ENCODE results near the gene ACTN4. TPM values are rescaled to one million over a fixed set of nuclear protein-coding genes. Genes with fewer than 3 reads are reported as not detected.
"Not testable (repeated sequence)": the region's sequence is repeated elsewhere in the genome, so short reads cannot be mapped to it uniquely, and the experiment has no call there.

The ACTN4 gene
- total RNA-seq, 5 donors from 2014 or later (not counting 1 experiment from before 2014, with no cell fraction given), result 100.0 to 201 (median 175) TPM

DNA sequence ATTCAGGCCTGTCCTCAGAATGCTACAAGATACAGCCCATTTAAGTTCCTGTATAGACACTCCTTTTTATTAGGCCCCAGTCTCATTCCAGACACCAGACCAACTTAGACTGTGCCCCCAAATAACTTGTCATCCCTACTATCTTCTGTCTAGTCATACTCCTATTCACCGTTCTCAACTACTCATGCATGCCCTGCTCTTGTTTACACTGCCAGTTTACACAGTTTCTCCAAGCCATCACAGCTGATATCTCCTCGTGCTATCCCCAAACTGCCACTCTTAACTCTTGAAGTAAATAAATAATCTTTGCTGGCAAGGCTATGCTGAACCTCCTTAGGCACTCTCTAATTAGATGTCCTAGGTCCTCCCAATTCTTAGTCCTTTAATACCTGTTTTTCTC lies 106.7 kb downstream of the ACTN4 start:
- H3K27me3 Mint-ChIP-seq; H3K4me1 ChIP-seq (ENCODE audit: control insufficient read depth in 1 of 2, extremely low read depth in 1 of 2, insufficient read depth in 2 of 2, low read length in 2 of 2); H3K27ac ChIP-seq (ENCODE audit: low read length); POLR2A ChIA-PET; H3K36me3 ChIP-seq (ENCODE audit: control insufficient read depth in 2 of 2, extremely low read depth in 1 of 2, insufficient read depth in 1 of 2, low read length in 1 of 2); H3K27ac Mint-ChIP-seq; H3K27me3 ChIP-seq (replicated peaks in 1 of 2; ENCODE audit: control insufficient read depth in 2 of 2, extremely low read depth in 1 of 2, insufficient read depth in 2 of 2, low read length in 1 of 2); H3K4me3 Mint-ChIP-seq; ATAC-seq (replicated peaks in 1 of 4); H3K4me3 ChIP-seq (ENCODE audit: control insufficient read depth in 1 of 2, extremely low read depth in 1 of 2, low read length in 1 of 2); H3K9me3 ChIP-seq; H3K36me3 Mint-ChIP-seq; CTCF ChIA-PET; H3K4me1 Mint-ChIP-seq; H3K9me3 Mint-ChIP-seq; DNase-seq: not testable (repeated sequence)
- WGBS (ENCODE audit: insufficient coverage), result no CpG with 5 or more reads among the region's 2 CpGs

DNA sequence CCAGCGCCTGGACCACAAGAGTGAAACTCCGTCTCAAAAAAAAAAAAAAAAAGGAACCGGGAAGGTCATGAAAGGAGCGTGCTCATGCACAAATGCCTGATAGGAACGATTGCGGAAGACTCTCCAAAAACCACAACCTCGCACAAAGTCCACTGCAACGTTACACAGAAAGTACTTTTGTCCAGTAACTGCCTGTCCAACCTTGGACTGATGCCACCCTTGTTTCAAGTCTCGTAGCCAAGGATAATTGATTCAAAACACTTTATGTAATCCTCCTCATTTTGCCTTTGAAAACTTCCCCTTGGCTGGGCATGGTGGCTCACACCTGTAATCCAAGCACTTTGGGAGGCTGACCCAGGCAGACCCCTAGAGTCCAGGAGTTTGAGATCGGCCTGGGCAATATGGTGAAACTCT lies 112.1 kb downstream of the ACTN4 start:
- WGBS (ENCODE audit: insufficient coverage), result 92% methylated on average over 7 of the region's 10 CpGs
- Mint-ChIP-seq H3K36me3 (no peaks in the 10 kb centered on the region), H3K4me3 (no peak overlapping the region), H3K4me1 (peaks cover 0 to 2% (median 0%) of the 10 kb centered on the region in 3 donors), H3K27me3 (no peaks in the 10 kb centered on the region), H3K27ac (no peak overlapping the region), H3K9me3 (peaks cover 0 to 2% (median 0%) of the 10 kb centered on the region in 3 donors)
- DNase-seq (no peak), ATAC-seq (replicated peaks in 1 of 4) (no peak)
- no peaks in the 10 kb centered on the region for H3K36me3 ChIP-seq (ENCODE audit: control insufficient read depth in 2 of 2, extremely low read depth in 1 of 2, insufficient read depth in 1 of 2, low read length in 1 of 2)
- no peaks in the 10 kb centered on the region for H3K27me3 ChIP-seq (replicated peaks in 1 of 2; ENCODE audit: control insufficient read depth in 2 of 2, extremely low read depth in 1 of 2, insufficient read depth in 2 of 2, low read length in 1 of 2)
- H3K9me3 ChIP-seq, result no peaks in the 10 kb centered on the region
- ChIA-PET POLR2A (no interaction called here), CTCF (no interaction called here)
- H3K4me3 ChIP-seq (ENCODE audit: control insufficient read depth in 1 of 2, extremely low read depth in 1 of 2, low read length in 1 of 2), result no peak overlapping the region
- no peaks in the 10 kb centered on the region for H3K4me1 ChIP-seq (ENCODE audit: control insufficient read depth in 1 of 2, extremely low read depth in 1 of 2, insufficient read depth in 2 of 2, low read length in 2 of 2)
- H3K27ac ChIP-seq (ENCODE audit: low read length), result no peak overlapping the region

- H3K4me1 Mint-ChIP-seq; H3K4me1 ChIP-seq (ENCODE audit: control insufficient read depth in 1 of 2, extremely low read depth in 1 of 2, insufficient read depth in 2 of 2, low read length in 2 of 2); H3K27me3 Mint-ChIP-seq; DNase-seq; H3K4me3 Mint-ChIP-seq; H3K36me3 ChIP-seq (ENCODE audit: control insufficient read depth in 2 of 2, extremely low read depth in 1 of 2, insufficient read depth in 1 of 2, low read length in 1 of 2); H3K9me3 Mint-ChIP-seq; H3K27ac Mint-ChIP-seq; H3K36me3 Mint-ChIP-seq; H3K9me3 ChIP-seq; H3K4me3 ChIP-seq (ENCODE audit: control insufficient read depth in 1 of 2, extremely low read depth in 1 of 2, low read length in 1 of 2); H3K27ac ChIP-seq (ENCODE audit: low read length); ATAC-seq (replicated peaks in 1 of 4); H3K27me3 ChIP-seq (replicated peaks in 1 of 2; ENCODE audit: control insufficient read depth in 2 of 2, extremely low read depth in 1 of 2, insufficient read depth in 2 of 2, low read length in 1 of 2): not testable (repeated sequence)
- ChIA-PET POLR2A (interaction anchor here in 1 of 2 donors (0.6 kb wide), 1 partner anchor 221 kb away, joined by 4 read pairs; no protein-coding TSS in a partner anchor), CTCF (interaction anchor here in 1 of 2 donors (0.7 to 0.8 kb wide), 2 partner anchors 127 to 366 kb away, joined by 3 read pairs; no protein-coding TSS in a partner anchor)
- WGBS (ENCODE audit: insufficient coverage), result 60% methylated on average over 1 of the region's 6 CpGs
These were observed 113.5 kb downstream of the ACTN4 start for GRCh38 chr19:38760805-38761517.

DNA sequence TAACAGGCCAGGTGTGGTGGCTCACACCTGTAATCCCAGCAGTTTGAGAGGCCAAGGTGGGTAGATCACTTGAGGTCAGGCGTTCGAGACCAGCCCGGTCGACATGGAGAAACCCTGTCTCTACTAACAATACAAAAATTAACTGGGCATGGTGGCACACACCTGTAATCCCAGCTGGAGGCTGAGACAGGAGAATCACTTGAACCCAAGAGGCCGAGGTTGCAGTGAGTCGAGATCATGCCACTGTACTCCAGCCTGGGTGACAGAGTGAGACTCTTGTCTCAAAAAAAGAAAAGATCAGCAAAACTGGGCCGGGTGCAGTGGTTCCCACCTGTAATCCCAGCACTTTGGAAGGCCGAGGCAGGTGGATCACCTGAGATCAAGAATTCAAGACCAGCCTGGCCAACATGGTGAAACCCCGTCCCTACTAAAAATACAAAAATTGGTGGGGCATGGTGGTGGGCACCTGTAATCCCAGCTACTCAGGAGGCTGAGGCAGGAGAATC lies 114.5 kb downstream of the ACTN4 start:
- not testable (repeated sequence) for H3K4me3 ChIP-seq (ENCODE audit: control insufficient read depth in 1 of 2, extremely low read depth in 1 of 2, low read length in 1 of 2); H3K36me3 Mint-ChIP-seq; H3K4me1 Mint-ChIP-seq; DNase-seq; H3K4me3 Mint-ChIP-seq; H3K9me3 Mint-ChIP-seq; ATAC-seq (replicated peaks in 1 of 4); H3K27me3 Mint-ChIP-seq; H3K27ac Mint-ChIP-seq; H3K36me3 ChIP-seq (ENCODE audit: control insufficient read depth in 2 of 2, extremely low read depth in 1 of 2, insufficient read depth in 1 of 2, low read length in 1 of 2); H3K9me3 ChIP-seq; H3K4me1 ChIP-seq (ENCODE audit: control insufficient read depth in 1 of 2, extremely low read depth in 1 of 2, insufficient read depth in 2 of 2, low read length in 2 of 2); H3K27me3 ChIP-seq (replicated peaks in 1 of 2; ENCODE audit: control insufficient read depth in 2 of 2, extremely low read depth in 1 of 2, insufficient read depth in 2 of 2, low read length in 1 of 2); H3K27ac ChIP-seq (ENCODE audit: low read length)
- POLR2A ChIA-PET, result interaction anchor here in 1 of 2 donors (0.6 kb wide), 1 partner anchor 220 kb away, joined by 4 read pairs; no protein-coding TSS in a partner anchor
- WGBS (ENCODE audit: insufficient coverage), result 77% methylated on average over 5 of the region's 9 CpGs
- CTCF ChIA-PET, result interaction anchor here in 1 of 2 donors (0.7 to 0.8 kb wide), 2 partner anchors 128 to 367 kb away, joined by 3 read pairs; no protein-coding TSS in a partner anchor

- ATAC-seq (replicated peaks in 1 of 4), result no peak
- Mint-ChIP-seq H3K27me3 (no peaks in the 10 kb centered on the region), H3K4me1 (peaks cover 0 to 2% (median 0%) of the 10 kb centered on the region in 3 donors), H3K27ac (no peak overlapping the region), H3K9me3 (no peaks in the 10 kb centered on the region), H3K4me3 (no peak overlapping the region), H3K36me3 (no peaks in the 10 kb centered on the region)
- Histone ChIP-seq H3K27ac (ENCODE audit: low read length) (no peak overlapping the region), H3K27me3 (replicated peaks in 1 of 2; ENCODE audit: control insufficient read depth in 2 of 2, extremely low read depth in 1 of 2, insufficient read depth in 2 of 2, low read length in 1 of 2) (no peaks in the 10 kb centered on the region), H3K4me3 (ENCODE audit: control insufficient read depth in 1 of 2, extremely low read depth in 1 of 2, low read length in 1 of 2) (no peak overlapping the region), H3K9me3 (no peaks in the 10 kb centered on the region), H3K36me3 (ENCODE audit: control insufficient read depth in 2 of 2, extremely low read depth in 1 of 2, insufficient read depth in 1 of 2, low read length in 1 of 2) (no peaks in the 10 kb centered on the region), H3K4me1 (ENCODE audit: control insufficient read depth in 1 of 2, extremely low read depth in 1 of 2, insufficient read depth in 2 of 2, low read length in 2 of 2) (no peaks in the 10 kb centered on the region)
- POLR2A ChIA-PET, result no interaction called here
- WGBS (ENCODE audit: insufficient coverage), result no CpG with 5 or more reads among the region's 3 CpGs
- CTCF ChIA-PET, result no interaction called here
- DNase-seq, result no peak
These were observed 116.4 kb downstream of the ACTN4 start for GRCh38 chr19:38763795-38764220.

- Histone ChIP-seq H3K4me1 (ENCODE audit: control insufficient read depth in 1 of 2, extremely low read depth in 1 of 2, insufficient read depth in 2 of 2, low read length in 2 of 2) (peaks cover 0 to 12% of the 10 kb centered on the region in 2 experiments), H3K27ac (ENCODE audit: low read length) (no peak overlapping the region), H3K27me3 (replicated peaks in 1 of 2; ENCODE audit: control insufficient read depth in 2 of 2, extremely low read depth in 1 of 2, insufficient read depth in 2 of 2, low read length in 1 of 2) (no peaks in the 10 kb centered on the region), H3K36me3 (ENCODE audit: control insufficient read depth in 2 of 2, extremely low read depth in 1 of 2, insufficient read depth in 1 of 2, low read length in 1 of 2) (no peaks in the 10 kb centered on the region), H3K4me3 (ENCODE audit: control insufficient read depth in 1 of 2, extremely low read depth in 1 of 2, low read length in 1 of 2) (no peak overlapping the region), H3K9me3 (no peaks in the 10 kb centered on the region)
- H3K36me3 Mint-ChIP-seq, result no peaks in the 10 kb centered on the region
- ChIA-PET CTCF (no interaction called here), POLR2A (interaction anchor here in 1 of 2 donors (0.5 kb wide), 1 partner anchor 123 kb away, joined by 8 read pairs; no protein-coding TSS in a partner anchor)
- H3K27ac Mint-ChIP-seq, result no peak overlapping the region
- DNase-seq, result no peak
- peaks cover 6 to 8% (median 6%) of the 10 kb centered on the region in 3 donors for H3K4me1 Mint-ChIP-seq
- H3K9me3 Mint-ChIP-seq, result no peaks in the 10 kb centered on the region
- no peaks in the 10 kb centered on the region for H3K27me3 Mint-ChIP-seq
- WGBS (ENCODE audit: insufficient coverage), result no CpG with 5 or more reads among the region's 2 CpGs
- no peak for ATAC-seq (replicated peaks in 1 of 4)
- H3K4me3 Mint-ChIP-seq, result no peak overlapping the region
These were observed 117.8 kb downstream of the ACTN4 start for GRCh38 chr19:38765214-38765613.

Measured in T-cell (primary cell).